ENCODE measurements around the gene AUH.

DNA sequence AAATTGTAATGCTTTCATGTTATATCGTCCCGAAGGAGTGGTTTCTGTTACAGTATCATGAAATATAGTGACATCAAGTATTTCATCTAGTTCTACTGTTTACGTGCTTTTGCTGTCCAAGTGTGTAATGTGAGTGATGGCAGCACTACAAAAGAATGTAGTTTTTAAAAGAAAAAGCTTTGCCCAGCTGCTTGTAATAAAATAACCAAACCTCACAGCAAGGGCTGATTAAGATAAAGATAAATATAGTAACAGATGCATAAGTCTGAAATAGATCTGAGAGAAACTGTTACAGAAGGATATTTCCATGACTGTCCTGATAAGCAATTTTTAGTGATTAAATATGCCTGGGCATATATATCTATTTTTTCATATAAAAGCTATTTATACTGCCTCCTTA is 106.4 kb downstream of the AUH start:
- TF ChIP-seq, protein P1, sequence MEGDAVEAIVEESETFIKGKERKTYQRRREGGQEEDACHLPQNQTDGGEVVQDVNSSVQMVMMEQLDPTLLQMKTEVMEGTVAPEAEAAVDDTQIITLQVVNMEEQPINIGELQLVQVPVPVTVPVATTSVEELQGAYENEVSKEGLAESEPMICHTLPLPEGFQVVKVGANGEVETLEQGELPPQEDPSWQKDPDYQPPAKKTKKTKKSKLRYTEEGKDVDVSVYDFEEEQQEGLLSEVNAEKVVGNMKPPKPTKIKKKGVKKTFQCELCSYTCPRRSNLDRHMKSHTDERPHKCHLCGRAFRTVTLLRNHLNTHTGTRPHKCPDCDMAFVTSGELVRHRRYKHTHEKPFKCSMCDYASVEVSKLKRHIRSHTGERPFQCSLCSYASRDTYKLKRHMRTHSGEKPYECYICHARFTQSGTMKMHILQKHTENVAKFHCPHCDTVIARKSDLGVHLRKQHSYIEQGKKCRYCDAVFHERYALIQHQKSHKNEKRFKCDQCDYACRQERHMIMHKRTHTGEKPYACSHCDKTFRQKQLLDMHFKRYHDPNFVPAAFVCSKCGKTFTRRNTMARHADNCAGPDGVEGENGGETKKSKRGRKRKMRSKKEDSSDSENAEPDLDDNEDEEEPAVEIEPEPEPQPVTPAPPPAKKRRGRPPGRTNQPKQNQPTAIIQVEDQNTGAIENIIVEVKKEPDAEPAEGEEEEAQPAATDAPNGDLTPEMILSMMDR (IDR thresholded peaks at IDR 0.05) = no peak
- TF ChIP-seq POLR2A (IDR thresholded peaks at IDR 0.05) = no peak
